SKM-1 (cell line): ENCODE measurements around the gene UBC.

Experiments
- DNase-seq: peaks from one replicate; lab custom pipeline; 2025; ENCODE audit not compliant: unreplicated experiment; lab: John Stamatoyannopoulos, UW

Gene UBC

GRCh38 chr12:124914392-124915238 lies at the start of gene UBC:
UBC (minus strand) TSS chr12:124914650; CDS start chr12:124913771, 879 bp downstream.
- no peak for DNase-seq

DNA sequence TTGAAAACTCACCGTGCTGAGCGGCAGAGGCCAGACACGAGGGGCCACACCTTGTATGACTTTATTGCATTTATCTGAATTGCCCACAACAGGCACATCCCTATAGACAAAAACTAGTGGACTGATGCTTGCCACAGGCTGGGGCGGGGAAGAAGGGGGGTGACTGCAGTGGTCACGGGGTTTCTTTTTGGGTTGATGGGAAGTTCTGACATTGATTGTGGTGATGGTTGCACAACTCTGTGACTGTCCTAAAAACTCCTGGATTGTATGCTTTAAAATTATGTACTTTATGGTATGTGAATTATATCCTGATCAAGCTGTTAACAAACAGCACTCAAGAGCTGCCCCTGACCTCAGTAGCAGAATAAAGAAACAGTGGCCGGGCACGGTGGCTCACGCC lies 48.8 kb upstream of the UBC start:
- no peak for DNase-seq

GRCh38 chr12:124961055-124961454 lies 46.6 kb upstream of the UBC start:
- no peak for DNase-seq

DNA sequence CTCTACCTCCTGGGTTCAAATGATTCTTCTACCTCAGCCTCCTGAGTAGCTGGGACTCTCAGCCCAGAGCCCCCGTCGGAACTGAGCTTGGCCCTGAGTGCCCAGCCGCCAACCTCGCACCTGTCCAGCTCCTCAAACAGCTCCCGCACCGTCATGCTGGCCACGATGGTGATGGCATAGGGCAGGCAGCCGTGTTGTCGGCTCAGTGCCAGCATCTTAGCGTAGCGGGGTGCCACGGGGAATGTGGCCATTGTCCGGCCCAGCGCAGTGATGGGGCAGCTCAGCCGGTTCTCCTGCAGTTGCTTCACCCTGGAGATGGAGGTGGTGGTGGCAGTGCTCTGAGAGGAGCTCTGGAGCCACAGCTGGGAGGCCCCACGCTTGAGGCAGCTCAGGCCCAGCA lies 42.1 kb upstream of the UBC start:
- no peak for DNase-seq

- no peak for DNase-seq
Observed at GRCh38 chr12:124954771-124955170, 40.3 kb upstream of the UBC start.

GRCh38 chr12:124953689-124954405 lies 39.4 kb upstream of the UBC start:
- DNase-seq: no peak

- DNase-seq: no peak
Observed at GRCh38 chr12:124952801-124953200, 38.4 kb upstream of the UBC start.

DNA sequence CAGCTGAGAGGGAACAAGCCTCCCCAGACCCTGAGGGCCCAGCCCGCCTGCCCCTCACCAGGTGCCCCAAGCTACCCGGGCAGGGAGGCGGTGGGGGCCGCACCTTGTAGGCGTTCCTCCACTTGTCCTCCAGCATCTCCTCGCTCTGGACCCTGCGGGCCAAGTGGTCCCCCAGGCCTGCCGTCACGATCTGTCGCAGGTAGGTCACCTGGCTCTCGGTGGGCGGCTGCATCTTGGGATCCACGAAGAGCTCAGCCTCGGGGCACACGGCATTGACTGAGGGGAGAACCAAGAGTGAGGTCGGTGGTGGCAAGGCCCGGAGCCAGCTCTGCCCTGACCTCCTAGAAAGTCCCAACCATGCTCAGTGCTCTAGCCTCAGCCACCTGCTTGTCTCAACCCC lies 37.8 kb upstream of the UBC start:
- no peak for DNase-seq

- no peak for DNase-seq
Observed at GRCh38 chr12:124949779-124950728, 35.6 kb upstream of the UBC start.

DNA sequence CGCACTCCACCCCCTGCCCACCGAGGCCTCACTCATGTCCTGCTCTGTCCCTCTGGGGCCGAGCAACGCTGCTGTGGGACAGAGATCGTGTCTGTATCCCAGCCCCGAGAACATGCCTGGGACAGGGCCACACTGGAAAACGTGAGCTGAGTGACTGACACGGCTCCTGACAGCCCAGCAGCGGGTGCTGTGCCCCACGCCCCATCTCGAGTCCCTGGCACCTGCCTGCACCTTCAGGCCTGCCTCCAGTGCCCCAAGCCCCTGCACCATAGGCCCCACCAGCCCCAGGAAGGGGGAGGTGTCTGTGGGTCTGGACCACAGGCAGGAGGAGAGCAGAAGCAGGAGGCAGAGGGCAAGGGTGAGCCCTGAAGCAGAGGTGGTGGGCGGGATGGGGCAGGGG lies 34.6 kb upstream of the UBC start:
- no peak for DNase-seq

DNA sequence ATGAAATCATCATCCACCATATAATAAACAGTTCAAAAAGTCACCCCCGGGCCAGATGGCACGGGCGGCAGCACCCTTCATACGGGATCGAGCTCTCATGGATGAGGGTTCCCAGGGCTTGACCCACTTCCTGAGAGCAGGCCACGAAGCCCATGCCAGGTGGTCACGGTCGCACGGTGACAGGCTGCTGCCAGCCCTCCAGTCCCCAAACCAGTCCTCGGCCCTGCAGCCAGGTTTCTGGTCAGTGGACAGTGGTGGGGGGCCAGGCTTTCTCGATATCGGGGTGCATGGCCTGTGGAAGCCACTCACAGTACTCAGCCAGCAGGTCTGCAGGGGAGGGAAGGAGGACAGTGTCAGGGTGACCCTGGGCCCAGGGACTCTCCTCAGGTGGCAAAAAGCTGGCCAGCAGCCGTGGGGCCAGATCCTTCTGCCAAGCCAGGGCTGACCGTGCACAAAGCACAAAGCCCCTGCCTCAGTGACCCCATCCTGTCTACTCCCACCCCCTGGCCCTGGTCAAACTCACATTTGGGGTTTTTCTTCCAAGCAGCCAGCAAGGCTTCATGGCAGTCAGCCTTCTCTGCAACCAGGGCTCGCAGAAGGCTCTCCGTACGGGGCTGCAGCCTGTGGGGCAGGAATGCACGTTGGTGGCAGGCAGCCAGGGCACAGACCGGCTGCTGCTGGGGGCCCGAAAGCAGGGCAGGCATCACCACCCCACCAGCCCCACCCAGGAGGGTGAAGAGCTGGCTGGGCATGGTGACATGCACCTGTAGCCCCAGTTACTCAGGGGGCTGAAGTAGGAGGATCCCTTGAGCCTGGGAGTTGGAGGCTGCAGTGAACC lies 33.3 kb upstream of the UBC start:
- DNase-seq: no peak

DNA sequence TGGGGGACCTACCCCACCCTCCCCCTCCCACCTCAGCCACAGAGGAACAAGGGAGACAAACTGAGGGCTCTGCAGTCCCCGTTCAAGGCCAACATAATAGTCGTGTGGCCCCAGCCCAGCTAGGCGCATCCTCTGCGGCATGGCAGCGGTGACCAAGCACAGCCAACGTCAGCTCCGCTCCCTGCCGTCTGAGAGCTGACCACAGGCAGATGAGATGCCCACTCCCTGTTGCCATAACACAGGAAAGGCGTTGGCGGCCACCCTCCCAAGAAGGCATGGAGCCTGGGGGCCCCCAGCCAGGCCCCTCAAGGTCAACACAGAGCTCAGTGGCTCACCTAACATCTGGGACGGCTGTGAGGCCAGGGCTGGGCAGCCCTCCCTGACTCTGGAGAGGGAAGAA lies 32.6 kb upstream of the UBC start:
- no peak for DNase-seq

- DNase-seq: no peak
Observed at GRCh38 chr12:124946447-124946793, 32.0 kb upstream of the UBC start.

GRCh38 chr12:124941170-124941527 lies 26.7 kb upstream of the UBC start:
- no peak for DNase-seq

- DNase-seq: no peak
Observed at GRCh38 chr12:124940393-124941169, 26.1 kb upstream of the UBC start.

DNA sequence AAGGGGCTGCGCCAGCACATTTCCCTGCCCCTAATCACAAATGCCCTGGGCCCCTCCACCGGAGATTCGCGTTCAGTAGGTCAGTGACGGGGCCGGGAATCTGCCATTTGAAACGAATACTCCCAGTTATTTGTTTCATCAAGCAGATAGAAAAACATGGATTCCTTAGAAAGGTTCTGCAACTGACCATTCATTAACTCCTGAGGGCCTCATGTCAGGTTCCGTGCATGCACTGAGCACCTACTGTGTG lies 25.6 kb upstream of the UBC start:
- DNase-seq: no peak

- DNase-seq: no peak
Observed at GRCh38 chr12:124939421-124940142, 25.1 kb upstream of the UBC start.

DNA sequence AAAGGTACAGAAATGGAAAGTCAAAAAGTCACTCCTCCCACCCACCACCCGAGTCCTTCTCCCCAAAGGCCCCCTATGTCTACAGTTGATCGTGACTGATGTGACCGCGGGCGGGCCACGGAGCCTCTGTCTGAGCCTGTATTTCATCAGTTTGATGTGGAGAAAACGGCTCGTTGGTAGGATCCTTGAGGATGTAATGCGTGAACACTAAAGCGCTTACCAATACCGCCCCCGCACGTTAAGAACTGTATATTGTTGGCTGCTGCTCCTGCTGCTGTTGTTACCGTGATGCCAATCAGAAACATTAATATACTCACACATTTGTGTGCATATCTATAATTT lies 24.6 kb upstream of the UBC start:
- DNase-seq: no peak

GRCh38 chr12:124938587-124938986 lies 24.1 kb upstream of the UBC start:
- no peak for DNase-seq

GRCh38 chr12:124938108-124938507 lies 23.7 kb upstream of the UBC start:
- DNase-seq: no peak
